HUDEP-2 (cell line): ENCODE data around the gene ISG15.
"Not testable (repeated sequence)": the region's sequence is repeated elsewhere in the genome, so short reads cannot be mapped to it uniquely, and the experiment has no call there.

ENCODE experiments used
- DNase-seq, 76 experiments: peaks; one replicate each; lab custom pipeline; 2025; ENCODE audit not compliant: unreplicated experiment in 76 of 76; lab: John Stamatoyannopoulos, UW

Gene ISG15

GRCh38 chr1:1055841-1056736, 42.8 kb downstream of the ISG15 start:
- DNase-seq: no peak

- DNase-seq: not testable (repeated sequence)
Measured at GRCh38 chr1:1057769-1058087, 44.4 kb downstream of the ISG15 start.

GRCh38 chr1:1058088-1058905, 45.0 kb downstream of the ISG15 start:
- no peak for DNase-seq

GRCh38 chr1:1058921-1059493, 45.7 kb downstream of the ISG15 start:
- DNase-seq: peak in 2 of 76 experiments; percentile 38 to 47

GRCh38 chr1:1059494-1060280, 46.4 kb downstream of the ISG15 start:
- peak in 69 of 76 experiments; percentile 28 to 87 (median 74) for DNase-seq

GRCh38 chr1:1060281-1061000, 47.1 kb downstream of the ISG15 start:
- no peak for DNase-seq

GRCh38 chr1:1061682-1062345, 48.5 kb downstream of the ISG15 start:
- peak in 8 of 76 experiments; percentile 9 to 24 (median 11) for DNase-seq

DNA sequence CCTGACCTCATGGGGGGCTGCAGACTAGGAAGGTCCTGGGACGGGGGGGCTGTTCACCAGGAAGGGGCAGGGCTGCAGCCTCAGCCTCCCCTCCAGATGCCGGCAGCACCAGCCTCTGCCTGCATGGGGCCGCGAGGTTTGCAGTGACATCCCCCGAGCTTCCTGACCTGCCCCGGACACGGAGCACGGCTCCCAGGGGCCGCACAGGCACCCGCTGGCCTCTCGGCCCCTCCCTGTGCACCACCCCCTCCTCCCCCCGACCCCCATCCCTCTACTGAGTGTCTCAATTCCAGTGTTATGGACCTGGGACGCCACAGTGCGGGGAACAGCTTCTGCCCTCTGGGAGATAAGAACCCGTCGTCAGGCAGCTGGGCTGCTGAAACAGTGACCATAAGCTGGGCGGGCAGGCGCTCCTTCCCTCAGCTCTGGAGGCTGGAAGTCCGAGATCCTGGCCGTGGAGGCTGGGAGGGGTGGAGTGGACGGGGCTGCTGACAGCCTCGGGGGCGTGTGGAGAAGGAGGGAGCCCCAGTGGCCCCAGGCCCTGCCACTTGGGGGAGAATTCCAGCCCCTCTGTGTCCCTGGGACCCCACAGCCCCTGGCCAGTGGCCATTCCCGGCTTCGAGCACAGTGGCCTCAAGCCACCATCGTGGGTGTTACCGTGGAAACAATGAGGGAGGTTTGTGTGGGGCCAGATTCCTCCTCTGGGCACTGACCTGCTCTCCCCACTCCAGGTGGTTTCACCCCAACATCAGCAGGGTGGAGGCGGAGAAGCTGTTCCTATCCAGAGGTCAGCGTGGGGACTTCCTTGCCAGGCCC, 49.3 kb downstream of the ISG15 start:
- DNase-seq: peak in 2 of 76 experiments; percentile 5 to 24

- peak in 1 of 76 experiments; percentile 68 for DNase-seq
Measured at GRCh38 chr1:1063261-1063944, 50.1 kb downstream of the ISG15 start.
